Mesendoderm (in vitro differentiated cells): Measurements from ENCODE around the gene KMT5B.

Source experiments
- DNase-seq: peaks from one replicate; pipeline ENCODE4 v3.0.0; 2013
- H2AK5ac ChIP-seq: 2 replicates; pipeline ENCODE4 v1.6.1; 2013; ENCODE audit warnings: low read length, inconsistent platforms
- H2BK120ac ChIP-seq: 2 replicates; pipeline ENCODE4 v1.6.1; 2013; ENCODE audit warnings: low read depth, mild to moderate bottlenecking, low read length, moderate library complexity, mixed read lengths
- H2BK15ac ChIP-seq: replicated peaks from 2 replicates; pipeline ENCODE4 v1.6.1; 2013; ENCODE audit warnings: low read depth, mild to moderate bottlenecking, moderate library complexity
- H2BK5ac ChIP-seq: 2 replicates; pipeline ENCODE4 v1.6.1; 2013; ENCODE audit warnings: low read length, inconsistent platforms
- H3K18ac ChIP-seq: 2 replicates; pipeline ENCODE4 v1.6.1; 2013; ENCODE audit warnings: mild to moderate bottlenecking, low read length, mixed read lengths
- H3K23ac ChIP-seq: one replicate; pipeline ENCODE4 v1.6.1; 2013; ENCODE audit warnings: low read length
- H3K27ac ChIP-seq: 2 replicates; pipeline ENCODE4 v1.5.1; 2013; ENCODE audit warnings: low read depth, mild to moderate bottlenecking, inconsistent platforms, low read length, moderate library complexity
- H3K27me3 ChIP-seq: 2 replicates; pipeline ENCODE4 v1.6.1; 2013; ENCODE audit warnings: low read length, control low read depth, mild to moderate bottlenecking, inconsistent platforms; ENCODE audit not compliant: insufficient read depth, poor library complexity
- H3K36me3 ChIP-seq: 2 replicates; pipeline ENCODE4 v1.6.1; 2013; ENCODE audit warnings: low read length, inconsistent platforms; ENCODE audit not compliant: control insufficient read depth, insufficient read depth
- H3K4ac ChIP-seq: one replicate; pipeline ENCODE4 v1.6.1; 2013; ENCODE audit warnings: low read depth, mild to moderate bottlenecking, low read length, moderate library complexity
- H3K4me1 ChIP-seq: 2 replicates; pipeline ENCODE4 v1.6.1; 2013; ENCODE audit warnings: low read depth, low read length, inconsistent platforms; ENCODE audit not compliant: control insufficient read depth
- H3K4me2 ChIP-seq: 2 replicates; pipeline ENCODE4 v1.6.1; 2013; ENCODE audit warnings: low read length
- H3K4me3 ChIP-seq: 2 replicates; pipeline ENCODE4 v1.5.1; 2013; ENCODE audit warnings: mild to moderate bottlenecking, low read length
- H3K56ac ChIP-seq: one replicate; pipeline ENCODE4 v1.6.1; 2013; ENCODE audit warnings: low read length
- H3K79me1 ChIP-seq: 2 replicates; pipeline ENCODE4 v1.6.1; 2013; ENCODE audit warnings: low read length, inconsistent platforms
- H3K79me2 ChIP-seq: 2 replicates; pipeline ENCODE4 v1.6.1; 2013; ENCODE audit warnings: mild to moderate bottlenecking, low read length; ENCODE audit not compliant: control insufficient read depth, insufficient read depth
- H3K9ac ChIP-seq: 2 replicates; pipeline ENCODE4 v1.6.1; 2013; ENCODE audit warnings: low read length, inconsistent platforms
- H4K5ac ChIP-seq: one replicate; pipeline ENCODE4 v1.6.1; 2013; ENCODE audit warnings: low read length
- H4K8ac ChIP-seq: one replicate; pipeline ENCODE4 v1.6.1; 2013; ENCODE audit warnings: low read depth, mild to moderate bottlenecking, control low read depth, low read length, moderate library complexity
- WGBS: extraction: QIAGEN DNeasy Blood & Tissue Kit; methylation state at CpG from one replicate; pipeline ENCODE4 v1.1.7; 2013; ENCODE audit warnings: low lambda C conversion rate, missing lambda C conversion rate; ENCODE audit not compliant: insufficient coverage; ENCODE audit errors: extremely low coverage; 5-methylcytosine and 5-hydroxymethylcytosine counted together

Gene KMT5B

GRCh38 chr11:68199295-68199987 is 13.7 kb downstream of the KMT5B start:
- no peak overlapping the region for H3K56ac ChIP-seq
- H2AK5ac ChIP-seq = no peak overlapping the region
- no peak overlapping the region for H2BK5ac ChIP-seq
- no peak overlapping the region for H3K18ac ChIP-seq
- no peak for DNase-seq
- H3K27ac ChIP-seq = no peak overlapping the region
- no peaks in the 10 kb centered on the region for H3K36me3 ChIP-seq
- H3K9ac ChIP-seq = no peak overlapping the region
- H4K8ac ChIP-seq = no peak overlapping the region
- no peak overlapping the region for H3K4ac ChIP-seq
- no CpG with 5 or more reads among the region's 8 CpGs for WGBS
- H2BK120ac ChIP-seq = no peak overlapping the region
- H3K4me2 ChIP-seq = no peak overlapping the region
- H3K79me1 ChIP-seq = peaks cover 13% of the 10 kb centered on the region
- H3K79me2 ChIP-seq = peaks cover 67% of the 10 kb centered on the region
- no peak overlapping the region for H2BK15ac ChIP-seq
- no peaks in the 10 kb centered on the region for H3K27me3 ChIP-seq
- no peak overlapping the region for H4K5ac ChIP-seq
- H3K23ac ChIP-seq = no peak overlapping the region
- no peak overlapping the region for H3K4me3 ChIP-seq
- H3K4me1 ChIP-seq = peaks cover 3% of the 10 kb centered on the region

GRCh38 chr11:68196219-68196618 is 16.9 kb downstream of the KMT5B start:
- Histone ChIP-seq H3K4me2 (no peak overlapping the region), H3K4ac (no peak overlapping the region), H3K27ac (no peak overlapping the region), H3K79me2 (peaks cover 58% of the 10 kb centered on the region), H2BK15ac (no peak overlapping the region), H3K27me3 (no peaks in the 10 kb centered on the region), H3K23ac (no peak overlapping the region), H3K4me1 (no peaks in the 10 kb centered on the region), H2AK5ac (no peak overlapping the region), H2BK5ac (no peak overlapping the region), H3K56ac (no peak overlapping the region), H2BK120ac (no peak overlapping the region), H4K8ac (no peak overlapping the region), H3K18ac (no peak overlapping the region), H3K4me3 (no peak overlapping the region), H4K5ac (no peak overlapping the region), H3K9ac (no peak overlapping the region), H3K36me3 (no peaks in the 10 kb centered on the region), H3K79me1 (peaks cover 14% of the 10 kb centered on the region)
- DNase-seq = no peak

GRCh38 chr11:68194675-68195294 is 18.3 kb downstream of the KMT5B start:
- DNase-seq = no peak

GRCh38 chr11:68193018-68193417 is 20.1 kb downstream of the KMT5B start:
- Histone ChIP-seq H3K4me2 (no peak overlapping the region), H3K79me1 (peaks cover 18% of the 10 kb centered on the region), H2BK120ac (no peak overlapping the region), H3K4me3 (no peak overlapping the region), H3K56ac (no peak overlapping the region), H4K5ac (no peak overlapping the region), H3K4me1 (no peaks in the 10 kb centered on the region), H2AK5ac (no peak overlapping the region), H2BK15ac (no peak overlapping the region), H3K36me3 (no peaks in the 10 kb centered on the region), H3K27ac (no peak overlapping the region), H3K27me3 (no peaks in the 10 kb centered on the region), H4K8ac (no peak overlapping the region), H3K79me2 (peaks cover 44% of the 10 kb centered on the region), H3K9ac (no peak overlapping the region), H3K23ac (no peak overlapping the region), H3K18ac (no peak overlapping the region), H2BK5ac (no peak overlapping the region), H3K4ac (no peak overlapping the region)
- no CpG with 5 or more reads among the region's 5 CpGs for WGBS
- no peak for DNase-seq

More at GRCh38 chr11:68194675-68195294, 18.3 kb downstream of the KMT5B start:
- WGBS = no CpG with 5 or more reads among the region's 3 CpGs
- no peak overlapping the region for H2AK5ac ChIP-seq
- H4K8ac ChIP-seq = no peak overlapping the region
- H2BK15ac ChIP-seq = no peak overlapping the region
- no peak overlapping the region for H3K18ac ChIP-seq
- H3K4me3 ChIP-seq = no peak overlapping the region
- no peak overlapping the region for H3K9ac ChIP-seq
- no peaks in the 10 kb centered on the region for H3K36me3 ChIP-seq
- no peak overlapping the region for H4K5ac ChIP-seq
- peaks cover 51% of the 10 kb centered on the region for H3K79me2 ChIP-seq
- H2BK120ac ChIP-seq = no peak overlapping the region
- H3K27ac ChIP-seq = no peak overlapping the region
- no peak overlapping the region for H3K23ac ChIP-seq
- no peak overlapping the region for H3K4me2 ChIP-seq
- peaks cover 12% of the 10 kb centered on the region for H3K79me1 ChIP-seq
- H3K56ac ChIP-seq = no peak overlapping the region
- H3K4ac ChIP-seq = no peak overlapping the region
- no peaks in the 10 kb centered on the region for H3K27me3 ChIP-seq
- H3K4me1 ChIP-seq = no peaks in the 10 kb centered on the region
- no peak overlapping the region for H2BK5ac ChIP-seq

- no peak overlapping the region for H3K23ac ChIP-seq
- WGBS = no CpG with 5 or more reads among the region's 5 CpGs
- no peak overlapping the region for H3K56ac ChIP-seq
- no peak overlapping the region for H3K4ac ChIP-seq
- H2BK120ac ChIP-seq = no peak overlapping the region
- DNase-seq = no peak
- no peaks in the 10 kb centered on the region for H3K4me1 ChIP-seq
- no peak overlapping the region for H3K9ac ChIP-seq
- no peak overlapping the region for H2BK5ac ChIP-seq
- no peaks in the 10 kb centered on the region for H3K36me3 ChIP-seq
- no peaks in the 10 kb centered on the region for H3K27me3 ChIP-seq
- H3K27ac ChIP-seq = no peak overlapping the region
- H3K79me1 ChIP-seq = peaks cover 18% of the 10 kb centered on the region
- no peak overlapping the region for H2AK5ac ChIP-seq
- H3K4me2 ChIP-seq = no peak overlapping the region
- H4K8ac ChIP-seq = no peak overlapping the region
- no peak overlapping the region for H3K18ac ChIP-seq
- H3K79me2 ChIP-seq = peaks cover 41% of the 10 kb centered on the region
- no peak overlapping the region for H3K4me3 ChIP-seq
- no peak overlapping the region for H2BK15ac ChIP-seq
- no peak overlapping the region for H4K5ac ChIP-seq
These were observed 21.2 kb downstream of the KMT5B start for GRCh38 chr11:68191661-68192579.
